NCI-H526 (cell line): Measurements from ENCODE around the gene MRPL14.

ENCODE experiments used
- DNase-seq, 2 experiments: peaks; one replicate each; lab custom pipeline; 2025; lab: John Stamatoyannopoulos, UW

MRPL14 gene

GRCh38 chr6:44064948-44065272 lies 62.3 kb downstream of the MRPL14 start:
- no peak for DNase-seq

DNA sequence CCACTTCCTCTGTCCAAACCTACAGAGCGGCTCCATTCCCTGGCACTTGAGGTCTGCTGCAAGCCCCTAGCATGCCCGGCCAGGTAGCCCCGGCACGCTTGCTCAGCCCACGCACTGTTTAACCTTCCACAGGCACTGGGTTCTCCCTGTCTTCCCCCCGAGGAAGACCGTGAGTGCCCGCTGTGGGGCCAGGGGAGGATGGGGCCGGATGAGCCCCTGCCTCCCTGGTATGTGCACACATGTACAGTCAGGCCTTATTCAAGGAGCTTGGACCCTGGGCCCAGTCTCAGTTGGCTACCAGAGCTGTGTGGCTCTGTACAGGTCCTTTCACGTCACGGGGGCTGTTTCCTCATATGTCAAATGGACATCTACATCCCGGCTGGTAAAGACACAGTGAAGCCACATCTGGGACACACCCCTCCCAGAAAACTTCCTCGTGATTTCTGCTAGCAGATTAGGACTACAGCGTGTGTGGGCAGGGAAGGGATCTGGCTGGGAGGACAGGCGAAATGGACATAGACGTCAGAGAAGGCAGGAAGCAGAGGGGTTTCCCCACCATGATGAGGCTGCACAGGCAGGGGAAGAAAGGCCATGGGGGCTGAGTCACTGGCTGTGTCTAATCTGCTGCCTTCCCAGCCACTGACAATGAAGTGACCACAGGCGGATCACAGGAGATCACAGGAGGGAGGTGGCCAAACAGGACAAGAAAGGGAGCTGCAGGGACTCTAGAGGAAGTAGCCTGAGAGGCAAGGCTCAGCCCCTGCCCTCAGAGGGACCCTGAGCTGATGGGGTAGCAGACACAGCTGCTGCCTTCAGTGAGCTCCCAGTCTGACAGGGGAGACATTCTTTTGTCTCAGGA lies 62.9 kb downstream of the MRPL14 start:
- no peak for DNase-seq

DNA sequence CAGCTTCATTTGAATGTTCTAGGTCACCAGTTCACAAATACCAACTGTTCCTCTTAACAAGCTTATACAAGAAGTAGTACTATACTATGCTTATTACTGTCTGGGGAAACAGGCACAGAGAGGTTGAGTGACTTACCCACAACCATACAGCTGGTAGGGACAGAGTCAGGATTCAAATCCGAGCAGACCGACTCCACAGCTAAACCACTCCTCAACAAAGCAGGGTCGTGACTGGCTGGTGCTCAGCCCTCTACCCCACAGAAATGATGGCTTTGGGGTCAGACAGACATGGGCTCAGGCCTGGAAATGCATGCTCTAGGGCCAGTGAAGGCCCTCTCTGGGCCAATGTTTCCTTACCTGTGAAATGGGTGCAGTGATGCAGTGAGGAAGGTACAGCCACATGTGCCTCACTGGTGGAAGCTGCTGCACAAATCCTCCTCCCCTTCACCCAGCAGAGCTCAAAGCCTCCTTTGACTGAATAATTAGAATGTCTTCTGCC lies 63.6 kb downstream of the MRPL14 start:
- DNase-seq = no peak
